GM12872 (cell line): Measurements from ENCODE around the gene CCM2.

ENCODE experiments used
- TF ChIP-seq, protein P1 (sequence below): IDR thresholded peaks from 3 replicates; pipeline ENCODE4 v1.5.1; 2011; ENCODE audit warnings: low read depth, mild to moderate bottlenecking, low read length, moderate library complexity; ENCODE audit not compliant: insufficient read depth

Gene CCM2

GRCh38 chr7:45098983-45099839 lies 99.2 kb downstream of the CCM2 start:
- TF ChIP-seq, protein P1, sequence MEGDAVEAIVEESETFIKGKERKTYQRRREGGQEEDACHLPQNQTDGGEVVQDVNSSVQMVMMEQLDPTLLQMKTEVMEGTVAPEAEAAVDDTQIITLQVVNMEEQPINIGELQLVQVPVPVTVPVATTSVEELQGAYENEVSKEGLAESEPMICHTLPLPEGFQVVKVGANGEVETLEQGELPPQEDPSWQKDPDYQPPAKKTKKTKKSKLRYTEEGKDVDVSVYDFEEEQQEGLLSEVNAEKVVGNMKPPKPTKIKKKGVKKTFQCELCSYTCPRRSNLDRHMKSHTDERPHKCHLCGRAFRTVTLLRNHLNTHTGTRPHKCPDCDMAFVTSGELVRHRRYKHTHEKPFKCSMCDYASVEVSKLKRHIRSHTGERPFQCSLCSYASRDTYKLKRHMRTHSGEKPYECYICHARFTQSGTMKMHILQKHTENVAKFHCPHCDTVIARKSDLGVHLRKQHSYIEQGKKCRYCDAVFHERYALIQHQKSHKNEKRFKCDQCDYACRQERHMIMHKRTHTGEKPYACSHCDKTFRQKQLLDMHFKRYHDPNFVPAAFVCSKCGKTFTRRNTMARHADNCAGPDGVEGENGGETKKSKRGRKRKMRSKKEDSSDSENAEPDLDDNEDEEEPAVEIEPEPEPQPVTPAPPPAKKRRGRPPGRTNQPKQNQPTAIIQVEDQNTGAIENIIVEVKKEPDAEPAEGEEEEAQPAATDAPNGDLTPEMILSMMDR = no peak

GRCh38 chr7:45099891-45100760 lies 100.1 kb downstream of the CCM2 start:
- TF ChIP-seq, protein P1 = no peak

DNA sequence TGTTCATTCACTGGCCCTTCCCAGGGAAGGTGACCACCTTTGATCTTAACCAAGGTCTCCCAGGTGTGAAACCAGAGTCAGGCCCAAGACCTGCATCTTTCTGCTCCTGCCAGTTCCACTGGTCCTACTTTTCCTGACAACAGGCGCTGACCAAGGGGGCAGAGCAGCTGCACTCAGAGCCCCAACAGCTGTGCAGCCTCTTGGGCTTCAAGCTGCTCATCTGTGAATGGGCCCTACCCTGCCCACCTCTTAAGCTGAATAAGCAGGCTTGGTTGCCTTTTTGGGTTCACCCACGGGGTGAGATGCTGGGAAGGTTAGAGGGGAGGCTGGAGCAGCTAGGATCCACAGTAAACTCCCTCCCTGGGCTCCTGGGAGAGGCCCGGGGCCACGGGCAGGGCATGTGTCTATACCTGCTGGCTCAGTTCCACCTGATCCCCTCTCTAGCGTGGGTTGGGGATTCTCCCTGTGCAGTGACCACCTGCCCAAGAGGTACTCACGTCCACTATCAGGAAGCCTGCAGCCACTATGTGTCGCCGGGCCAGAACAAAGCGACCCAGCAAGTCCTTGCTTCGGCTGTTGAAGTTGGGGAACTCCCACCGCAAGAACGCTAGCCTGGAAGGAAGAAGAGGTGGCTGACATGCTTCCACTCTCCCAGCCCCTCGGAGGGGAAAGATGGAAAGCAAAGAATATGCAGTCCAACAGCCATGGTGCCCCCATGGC lies 100.9 kb downstream of the CCM2 start:
- TF ChIP-seq, protein P1 = no peak

DNA sequence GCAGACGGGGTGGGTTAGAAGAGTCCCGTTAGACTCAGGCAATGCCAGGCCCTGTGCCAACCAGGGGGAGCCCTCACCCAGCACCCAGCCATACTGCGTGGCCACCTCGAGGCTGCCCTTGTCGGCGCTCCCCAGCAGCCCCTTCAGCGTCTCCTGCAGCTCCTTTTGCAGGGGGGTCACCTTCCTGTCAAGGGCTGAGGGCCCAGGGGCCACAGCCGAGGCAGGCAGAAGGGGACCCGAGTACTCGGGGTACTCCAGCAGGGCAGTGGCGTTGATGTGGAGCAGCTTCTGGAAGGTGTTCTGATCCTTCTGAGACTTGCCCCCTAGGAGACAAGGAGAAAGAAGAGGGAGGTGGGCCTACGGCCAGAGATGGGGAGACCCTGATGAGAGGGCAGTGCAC lies 101.7 kb downstream of the CCM2 start:
- TF ChIP-seq, protein P1 = no peak

DNA sequence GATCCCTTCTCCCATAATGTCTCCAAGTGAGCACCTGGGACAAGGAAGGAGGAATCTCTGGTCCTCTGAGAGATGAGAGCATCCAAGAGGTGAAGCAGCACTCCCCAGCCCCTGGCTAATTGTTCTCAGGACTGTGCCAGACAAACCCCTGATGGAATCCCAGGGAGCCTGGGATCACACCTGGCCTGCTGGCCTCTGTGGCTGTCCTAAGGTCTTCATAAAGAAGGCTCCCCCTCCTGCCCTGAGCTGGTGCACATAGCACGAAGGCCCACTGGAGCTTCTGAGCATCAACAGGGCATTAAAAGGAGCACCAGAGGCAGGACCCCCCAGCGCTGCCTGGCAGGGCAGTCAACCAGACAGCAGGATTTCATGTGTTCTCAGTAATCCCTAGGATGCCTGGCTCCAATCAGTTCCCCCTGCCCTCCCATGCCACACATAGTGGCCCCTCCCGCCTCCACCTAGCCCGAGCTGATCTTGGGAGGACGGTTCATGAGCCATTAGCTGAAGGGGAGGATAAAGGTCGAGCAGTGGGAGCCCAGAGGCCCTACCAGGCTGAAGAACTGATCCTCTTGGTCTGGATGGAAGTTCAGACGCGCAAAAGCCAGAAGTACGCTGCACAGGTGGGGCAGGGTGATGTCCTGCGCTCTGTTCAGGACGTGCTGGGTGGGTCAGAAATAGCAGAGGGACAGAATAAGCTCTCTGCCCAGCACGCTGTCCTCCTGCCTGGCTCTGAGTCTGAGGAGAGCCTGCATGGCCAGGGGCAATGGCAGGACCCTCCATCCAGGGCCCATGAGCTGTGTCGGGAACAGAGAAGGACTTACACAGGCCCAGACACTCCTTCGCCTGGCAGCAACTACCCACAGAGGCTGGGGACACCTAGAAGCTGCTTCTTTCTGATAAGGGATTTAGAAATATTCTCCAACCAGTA lies 103.0 kb downstream of the CCM2 start:
- TF ChIP-seq, protein P1 = no peak

DNA sequence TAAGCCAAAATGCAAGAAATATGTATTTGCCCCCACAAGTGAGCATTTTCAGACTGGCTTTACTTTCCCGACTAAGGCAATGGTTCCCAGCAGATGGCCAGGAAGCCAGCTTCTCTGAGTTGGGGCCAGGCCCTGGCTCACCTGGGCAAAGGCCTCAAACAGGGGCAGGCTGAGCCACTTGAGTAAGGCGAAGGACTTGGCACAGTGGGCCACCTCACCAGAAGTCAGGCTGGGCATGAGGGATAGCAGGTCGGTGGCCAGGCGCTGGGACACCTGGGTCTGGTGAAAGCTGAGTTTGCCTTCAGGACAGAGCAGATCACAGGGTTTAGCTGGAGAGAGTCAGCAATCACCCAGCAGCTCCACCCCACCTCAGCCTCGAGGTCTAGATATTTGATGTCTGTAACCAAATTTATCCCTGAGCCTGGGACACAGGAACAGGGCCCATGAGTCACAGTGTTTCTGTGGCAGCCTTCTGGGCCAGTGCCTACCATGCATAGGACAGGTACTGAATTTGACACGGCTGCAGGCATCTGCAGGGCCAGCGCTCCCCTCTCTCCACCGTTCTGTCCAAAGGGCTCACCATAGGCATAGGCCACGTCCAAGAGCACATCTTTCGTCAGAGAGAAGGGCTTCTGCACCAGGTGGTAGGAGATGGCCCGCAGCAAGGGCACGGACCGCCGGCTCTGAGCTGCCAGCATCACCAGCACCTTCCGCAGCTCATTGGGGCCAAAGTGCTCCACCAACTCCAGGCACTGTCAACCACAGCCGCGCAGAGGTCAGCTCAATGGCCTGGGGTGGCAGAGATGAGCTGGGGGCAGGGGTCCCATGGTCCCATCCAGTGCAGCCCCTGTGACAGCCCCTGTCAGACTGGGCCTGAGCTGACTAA lies 104.2 kb downstream of the CCM2 start:
- TF ChIP-seq, protein P1 = no peak
